NT2/D1 (cell line): ENCODE data around the gene KIF20A.
"Not testable (repeated sequence)": the region's sequence is repeated elsewhere in the genome, so short reads cannot be mapped to it uniquely, and the experiment has no call there.

Source experiments
- DNase-seq: peaks from one replicate; pipeline ENCODE4 v3.0.0-alpha.2; 2011; ENCODE audit warnings: low read depth, low spot score
- H3K27me3 ChIP-seq: 2 replicates; pipeline ENCODE4 v1.6.0; 2011; ENCODE audit warnings: mild to moderate bottlenecking; ENCODE audit not compliant: insufficient read length, insufficient read depth
- H3K36me3 ChIP-seq: 2 replicates; pipeline ENCODE4 v1.6.1; 2011; ENCODE audit warnings: mild to moderate bottlenecking, low read length, mixed read lengths; ENCODE audit not compliant: insufficient read depth, insufficient read length
- H3K4me1 ChIP-seq: 2 replicates; pipeline ENCODE4 v1.5.1; 2011; ENCODE audit not compliant: insufficient read depth, insufficient read length
- H3K4me3 ChIP-seq: 2 replicates; pipeline ENCODE4 v1.5.1; 2011; ENCODE audit warnings: low read depth; ENCODE audit not compliant: insufficient read length
- H3K9ac ChIP-seq: 2 replicates; pipeline ENCODE4 v1.6.0; 2011; ENCODE audit warnings: low read depth; ENCODE audit not compliant: insufficient read length
- H3K9me3 ChIP-seq: 2 replicates; pipeline ENCODE4 v1.5.1; 2011; ENCODE audit warnings: mild to moderate bottlenecking, low read length; ENCODE audit not compliant: insufficient read depth
- SUZ12 ChIP-seq: IDR thresholded peaks from 2 replicates; pipeline ENCODE4 v1.6.1; 2011; ENCODE audit not compliant: insufficient read length, insufficient read depth; ENCODE audit errors: extremely low read depth
- YY1 ChIP-seq: IDR thresholded peaks from 2 replicates; pipeline ENCODE4 v1.6.1; 2011; ENCODE audit not compliant: insufficient read length, insufficient read depth
- ZNF274 ChIP-seq: IDR thresholded peaks from 2 replicates; pipeline ENCODE4 v1.6.1; 2011; ENCODE audit warnings: mild to moderate bottlenecking, low read depth, low read length

The KIF20A gene

GRCh38 chr5:138148811-138149210, 30.1 kb upstream of the KIF20A start:
- peaks cover 3% of the 10 kb centered on the region; the same call in 1 of the 2 replicates for H3K9me3 ChIP-seq
- no peak overlapping the region for H3K9ac ChIP-seq
- no peak for TF ChIP-seq YY1
- no peak for TF ChIP-seq SUZ12
- no peak for TF ChIP-seq ZNF274
- H3K4me3 ChIP-seq: no peak overlapping the region
- H3K4me1 ChIP-seq: no peaks in the 10 kb centered on the region
- H3K27me3 ChIP-seq: no peaks in the 10 kb centered on the region
- DNase-seq: no peak
- no peaks in the 10 kb centered on the region for H3K36me3 ChIP-seq

DNA sequence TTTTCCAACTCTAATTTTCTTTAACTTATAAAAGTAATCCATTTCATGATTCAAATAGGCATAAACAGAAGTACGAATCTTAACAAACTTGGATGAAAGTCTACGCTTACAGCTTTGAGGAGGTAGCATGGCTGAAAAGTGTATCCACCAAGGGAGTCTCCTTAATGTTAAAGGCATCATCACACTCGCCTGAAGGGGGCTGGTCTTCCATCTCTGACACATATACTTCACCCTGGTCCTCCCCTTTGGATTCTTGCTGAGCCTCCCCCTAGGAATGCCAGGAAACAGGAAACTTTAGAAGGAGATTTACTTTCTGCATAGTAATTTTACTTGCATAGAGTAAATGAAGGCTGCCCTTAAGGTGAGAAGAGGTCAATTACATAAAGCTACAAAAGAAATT, 29.4 kb upstream of the KIF20A start:
- DNase-seq: no peak
- Histone ChIP-seq H3K9me3 (no peaks in the 10 kb centered on the region), H3K27me3 (no peaks in the 10 kb centered on the region), H3K4me3 (no peak overlapping the region), H3K36me3 (no peaks in the 10 kb centered on the region), H3K4me1 (no peaks in the 10 kb centered on the region), H3K9ac (no peak overlapping the region)
- TF ChIP-seq SUZ12: no peak
- TF ChIP-seq ZNF274: no peak
- no peak for TF ChIP-seq YY1

DNA sequence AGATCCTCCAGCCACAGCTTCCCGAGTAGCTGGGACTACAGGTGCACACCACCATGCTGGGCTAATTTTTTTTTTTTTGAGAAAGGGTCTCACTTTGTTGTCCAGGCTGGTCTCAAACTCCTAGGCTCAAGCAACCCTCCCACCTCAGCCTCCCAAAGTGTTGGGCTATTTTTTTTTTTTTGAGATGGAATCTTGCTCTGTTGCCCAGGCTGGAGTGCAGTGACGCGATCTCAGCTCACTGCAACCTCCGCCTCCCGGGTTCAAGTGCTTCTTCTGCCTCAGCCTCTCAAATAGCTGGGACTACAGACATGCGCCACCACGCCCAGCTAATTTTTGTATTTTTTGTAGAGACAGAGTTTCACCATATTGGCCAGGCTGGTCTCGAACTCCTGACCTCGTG, 22.9 kb upstream of the KIF20A start:
- not testable (repeated sequence) for H3K27me3 ChIP-seq, H3K4me3 ChIP-seq, H3K9ac ChIP-seq, H3K9me3 ChIP-seq, H3K4me1 ChIP-seq, DNase-seq
- H3K36me3 ChIP-seq: peaks cover 48% of the 10 kb centered on the region

GRCh38 chr5:138157626-138158025, 21.3 kb upstream of the KIF20A start:
- Histone ChIP-seq H3K4me3 (no peak overlapping the region), H3K36me3 (peaks cover 65% of the 10 kb centered on the region), H3K9me3 (no peaks in the 10 kb centered on the region), H3K4me1 (no peaks in the 10 kb centered on the region), H3K27me3 (no peaks in the 10 kb centered on the region), H3K9ac (no peak overlapping the region)
- DNase-seq: no peak
- no peak for TF ChIP-seq ZNF274
- TF ChIP-seq YY1: no peak
- TF ChIP-seq SUZ12: no peak

- no peak for DNase-seq
- TF ChIP-seq ZNF274 (no peak), YY1 (no peak), SUZ12 (no peak)
Observed at GRCh38 chr5:138159666-138160065, 19.2 kb upstream of the KIF20A start.

GRCh38 chr5:138160706-138161105, 18.2 kb upstream of the KIF20A start:
- no peak overlapping the region for H3K4me3 ChIP-seq
- H3K9me3 ChIP-seq: no peaks in the 10 kb centered on the region
- H3K4me1 ChIP-seq: no peaks in the 10 kb centered on the region
- DNase-seq: no peak
- H3K9ac ChIP-seq: no peak overlapping the region
- TF ChIP-seq ZNF274 (no peak), SUZ12 (no peak), YY1 (no peak)
- H3K36me3 ChIP-seq: peaks cover 92% of the 10 kb centered on the region
- no peaks in the 10 kb centered on the region for H3K27me3 ChIP-seq

More at GRCh38 chr5:138159666-138160065, 19.2 kb upstream of the KIF20A start:
- Histone ChIP-seq H3K4me1 (no peaks in the 10 kb centered on the region), H3K9me3 (no peaks in the 10 kb centered on the region), H3K27me3 (no peaks in the 10 kb centered on the region), H3K9ac (no peak overlapping the region), H3K4me3 (no peak overlapping the region), H3K36me3 (peaks cover 84% of the 10 kb centered on the region)

GRCh38 chr5:138163721-138164120, 15.2 kb upstream of the KIF20A start:
- no peak for DNase-seq
- Histone ChIP-seq H3K27me3 (no peaks in the 10 kb centered on the region), H3K9me3 (no peaks in the 10 kb centered on the region), H3K36me3 (peaks cover 97% of the 10 kb centered on the region), H3K9ac (no peak overlapping the region), H3K4me3 (no peak overlapping the region), H3K4me1 (no peaks in the 10 kb centered on the region)
- no peak for TF ChIP-seq ZNF274
- no peak for TF ChIP-seq YY1
- no peak for TF ChIP-seq SUZ12

DNA sequence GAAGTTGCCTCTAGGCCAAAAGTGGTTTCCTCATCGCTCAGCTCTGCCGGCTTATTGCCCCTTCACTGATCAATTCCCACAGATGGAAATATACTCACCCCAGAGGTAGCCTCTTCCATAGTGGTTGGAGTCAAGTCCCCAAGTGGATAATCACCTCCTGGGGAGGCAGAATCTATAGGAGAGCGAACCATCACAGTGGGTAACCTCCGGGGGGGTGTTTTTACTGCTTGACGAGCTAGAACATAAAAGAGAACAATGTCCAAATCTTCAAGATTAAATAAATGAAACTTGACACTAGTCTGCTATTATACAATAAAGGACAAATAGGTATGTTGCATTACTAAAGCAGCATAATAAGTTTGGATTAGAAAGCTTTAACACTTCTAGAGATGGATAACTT, 9.8 kb upstream of the KIF20A start:
- Histone ChIP-seq H3K4me1 (no peaks in the 10 kb centered on the region), H3K36me3 (peaks cover 91% of the 10 kb centered on the region), H3K9me3 (no peaks in the 10 kb centered on the region), H3K9ac (no peak overlapping the region), H3K4me3 (no peak overlapping the region), H3K27me3 (no peaks in the 10 kb centered on the region)
- TF ChIP-seq ZNF274 (no peak), SUZ12 (no peak), YY1 (no peak)
- DNase-seq: no peak
